MV-4-11 (cell line): Measurements from ENCODE around the gene KIF17.

ENCODE experiments used
- DNase-seq: peaks from one replicate; lab custom pipeline; 2025; lab: John Stamatoyannopoulos, UW

Gene KIF17

DNA sequence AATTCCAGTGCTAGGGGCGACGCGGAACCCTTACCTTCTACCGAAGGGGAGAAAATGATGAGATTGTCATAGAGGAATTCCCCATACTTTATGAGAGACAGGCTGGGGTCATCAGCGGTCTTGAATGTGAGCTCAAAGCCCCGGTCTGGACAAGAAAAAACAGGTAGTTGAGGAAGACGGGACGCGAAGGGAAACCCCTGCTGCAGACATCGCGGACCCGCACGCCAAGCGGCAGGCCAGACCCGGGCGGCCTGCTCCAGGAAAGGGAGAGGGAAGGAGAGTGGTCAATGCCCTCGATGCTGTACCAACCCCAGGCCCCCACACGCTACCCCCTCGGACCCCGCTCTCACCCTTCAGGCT, 57.0 kb downstream of the KIF17 start:
- DNase-seq: no peak

DNA sequence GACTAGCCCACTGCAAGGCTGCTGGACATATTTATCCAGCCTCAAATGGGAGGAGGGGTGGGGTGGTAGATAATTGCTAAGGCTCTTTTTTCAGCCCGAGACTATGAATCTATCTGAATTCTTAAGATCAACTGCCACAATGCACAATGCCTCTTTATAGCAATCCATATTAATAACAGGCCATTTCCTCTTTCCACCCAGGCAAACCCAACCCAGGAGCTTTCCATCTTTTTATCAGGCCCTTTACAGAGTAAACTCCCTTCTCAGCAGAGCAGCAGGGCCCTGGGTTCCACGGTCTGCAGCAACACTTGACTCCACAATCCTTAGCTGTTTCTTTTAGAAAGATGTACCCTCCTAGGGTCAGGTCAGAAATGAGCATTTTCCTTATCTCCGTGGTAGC, 57.4 kb downstream of the KIF17 start:
- DNase-seq: no peak

DNA sequence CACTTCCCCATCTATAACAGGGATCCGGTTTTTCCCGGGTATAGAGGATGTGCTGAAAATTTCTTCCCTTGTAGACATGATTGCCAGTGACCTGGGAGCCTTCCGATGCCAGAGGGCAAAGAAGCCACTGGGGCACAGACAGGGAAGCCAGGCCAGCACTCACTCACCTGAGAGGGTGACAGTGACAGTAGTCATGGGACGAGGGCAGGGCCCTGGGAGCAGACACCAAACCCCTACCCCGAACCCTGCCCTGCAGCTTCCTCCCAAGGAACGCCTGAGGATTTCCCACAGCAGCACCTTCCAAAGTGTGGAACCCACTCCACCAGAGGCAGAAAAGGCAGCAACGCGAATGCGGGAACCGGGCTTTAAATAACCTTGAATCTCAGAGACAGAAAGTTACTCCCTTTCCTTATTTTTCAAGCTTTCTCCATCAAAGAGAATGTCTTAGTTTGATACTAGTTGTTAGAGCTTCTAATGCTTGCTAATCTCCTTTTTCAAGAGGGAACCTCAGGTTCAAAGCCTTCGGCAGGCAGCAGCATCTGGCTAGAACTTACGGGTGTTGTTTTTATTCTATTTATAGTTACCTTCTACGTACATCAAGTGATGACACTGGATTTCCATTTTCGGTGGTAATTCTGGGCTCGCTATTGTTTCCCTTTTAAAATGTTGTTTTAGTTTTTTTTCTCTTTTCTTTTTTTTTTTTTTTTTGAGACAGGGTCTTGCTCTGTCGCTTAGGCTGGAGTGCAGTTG, 59.5 kb downstream of the KIF17 start:
- no peak for DNase-seq

DNA sequence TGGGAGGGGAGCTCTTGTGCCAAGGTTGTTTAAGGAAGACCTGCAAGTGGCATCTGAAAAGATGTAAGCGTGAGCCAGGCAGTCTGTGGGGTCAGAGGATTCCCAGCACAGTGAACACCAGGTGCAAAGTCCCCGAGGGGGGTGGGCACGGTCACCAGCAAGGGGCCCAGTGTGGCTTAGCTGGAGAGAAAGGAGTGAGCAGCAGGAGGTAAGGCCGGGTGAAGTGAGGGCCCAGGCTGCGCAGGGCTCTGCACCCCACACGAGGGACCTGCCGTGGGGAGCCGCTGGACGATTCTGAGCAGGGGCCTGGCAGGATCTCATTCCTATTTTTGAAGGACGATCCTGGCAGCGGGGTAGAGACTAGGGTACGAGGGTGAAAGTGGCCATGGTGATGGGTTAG, 60.8 kb downstream of the KIF17 start:
- no peak for DNase-seq

DNA sequence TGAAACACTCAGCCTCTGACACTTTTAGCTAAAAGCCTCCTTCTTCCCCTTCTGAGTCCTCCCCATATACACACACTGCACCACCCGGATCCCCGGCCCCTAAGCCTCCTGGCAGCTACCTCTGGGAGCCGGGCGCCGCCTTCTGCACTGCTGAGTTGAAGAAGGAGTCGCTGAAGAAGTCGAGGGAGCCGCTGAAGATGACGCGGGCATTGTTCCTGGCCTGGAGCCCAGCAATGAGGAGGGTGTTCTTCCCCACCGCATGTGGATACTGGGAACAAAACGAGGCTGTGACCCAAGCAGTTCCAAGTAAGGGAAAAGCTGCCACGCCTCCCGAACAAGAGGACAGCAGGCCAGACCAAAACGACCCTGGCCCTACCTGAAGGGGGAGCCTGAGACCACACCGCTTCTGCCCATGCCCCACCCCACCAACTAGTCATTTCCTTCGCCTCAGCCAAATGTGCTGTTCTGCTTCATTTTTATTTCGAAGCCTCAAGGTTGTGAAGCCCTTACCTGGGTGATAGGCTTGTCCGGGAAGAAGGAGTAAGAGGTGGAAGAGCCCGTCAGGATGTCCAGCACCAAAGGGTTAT, 63.6 kb downstream of the KIF17 start:
- no peak for DNase-seq

DNA sequence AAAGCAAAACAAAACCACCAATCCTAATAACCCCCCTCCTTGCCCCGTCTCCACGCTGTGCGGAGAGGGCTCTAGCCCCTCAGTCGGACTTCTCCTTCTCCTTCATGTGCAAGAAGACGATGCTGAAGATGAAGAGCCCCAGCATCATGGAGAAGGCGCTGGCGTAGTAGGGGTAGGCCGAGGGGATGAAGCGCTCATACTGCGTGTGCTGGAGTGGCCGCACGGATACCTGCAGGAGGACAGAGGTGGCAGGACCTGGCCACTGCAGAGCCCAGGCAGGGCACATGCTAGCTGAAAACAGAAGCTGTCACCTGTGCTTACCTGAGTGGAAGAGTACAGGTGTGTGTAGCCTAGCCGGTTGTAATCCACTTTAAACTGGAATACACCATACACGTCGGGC, 65.5 kb downstream of the KIF17 start:
- no peak for DNase-seq

DNA sequence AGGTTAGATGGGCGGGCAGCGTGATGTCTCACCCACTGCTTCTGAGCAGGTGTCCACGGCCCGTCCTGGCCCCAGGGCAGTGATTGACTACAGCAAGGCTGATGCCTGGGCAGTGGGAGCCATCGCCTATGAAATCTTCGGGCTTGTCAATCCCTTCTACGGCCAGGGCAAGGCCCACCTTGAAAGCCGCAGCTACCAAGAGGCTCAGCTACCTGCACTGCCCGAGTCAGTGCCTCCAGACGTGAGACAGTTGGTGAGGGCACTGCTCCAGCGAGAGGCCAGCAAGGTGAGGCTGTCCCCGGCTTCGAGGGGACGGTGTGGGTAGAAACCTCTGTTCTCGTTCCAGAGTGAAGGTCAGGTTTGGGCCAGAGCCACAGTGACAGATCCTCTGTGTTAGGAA, 68.9 kb downstream of the KIF17 start:
- no peak for DNase-seq

DNA sequence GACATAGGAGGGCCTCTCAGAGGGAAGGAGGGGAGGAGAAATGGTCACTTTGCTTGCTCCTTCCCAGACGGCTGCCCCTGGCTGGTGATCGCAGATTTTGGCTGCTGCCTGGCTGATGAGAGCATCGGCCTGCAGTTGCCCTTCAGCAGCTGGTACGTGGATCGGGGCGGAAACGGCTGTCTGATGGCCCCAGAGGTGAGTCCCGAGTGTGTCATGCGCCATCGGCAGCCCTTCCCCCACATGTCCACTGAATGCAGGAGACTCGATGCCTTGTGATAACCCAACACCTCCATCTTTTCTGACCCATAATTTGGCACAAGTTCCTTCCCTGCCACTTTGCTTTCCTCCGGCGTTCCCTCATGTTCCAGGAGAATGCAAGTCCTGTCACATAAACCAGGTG, 69.4 kb downstream of the KIF17 start:
- DNase-seq: no peak

DNA sequence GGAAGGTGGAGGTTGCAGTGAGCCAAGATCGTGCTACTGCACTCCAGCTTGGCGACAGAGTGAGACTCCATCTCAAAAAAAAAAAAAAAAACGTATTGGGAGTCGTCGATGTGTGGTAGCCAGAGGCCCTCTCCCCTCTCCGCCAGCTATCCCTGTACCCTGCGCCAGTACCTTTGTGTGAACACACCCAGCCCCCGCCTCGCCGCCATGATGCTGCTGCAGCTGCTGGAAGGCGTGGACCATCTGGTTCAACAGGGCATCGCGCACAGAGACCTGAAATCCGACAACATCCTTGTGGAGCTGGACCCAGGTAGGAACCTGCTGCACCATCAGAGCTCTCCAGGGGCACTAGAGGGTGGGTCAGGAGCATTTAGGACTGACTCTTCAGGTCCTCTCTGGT, 72.4 kb downstream of the KIF17 start:
- no peak for DNase-seq

DNA sequence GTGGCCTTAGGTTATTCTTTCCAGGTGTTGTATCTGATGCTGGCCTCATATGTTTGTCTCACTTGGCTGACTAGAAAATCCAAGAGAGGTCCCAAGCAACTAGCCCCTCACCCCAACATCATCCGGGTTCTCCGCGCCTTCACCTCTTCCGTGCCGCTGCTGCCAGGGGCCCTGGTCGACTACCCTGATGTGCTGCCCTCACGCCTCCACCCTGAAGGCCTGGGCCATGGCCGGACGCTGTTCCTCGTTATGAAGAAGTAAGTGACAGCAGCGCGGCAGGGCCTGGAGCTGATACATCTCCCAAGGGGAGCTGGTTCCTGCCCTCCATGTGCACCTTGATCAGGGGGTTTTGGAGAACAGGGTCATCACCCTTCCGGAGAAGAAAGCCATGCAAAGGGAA, 73.4 kb downstream of the KIF17 start:
- no peak for DNase-seq

DNA sequence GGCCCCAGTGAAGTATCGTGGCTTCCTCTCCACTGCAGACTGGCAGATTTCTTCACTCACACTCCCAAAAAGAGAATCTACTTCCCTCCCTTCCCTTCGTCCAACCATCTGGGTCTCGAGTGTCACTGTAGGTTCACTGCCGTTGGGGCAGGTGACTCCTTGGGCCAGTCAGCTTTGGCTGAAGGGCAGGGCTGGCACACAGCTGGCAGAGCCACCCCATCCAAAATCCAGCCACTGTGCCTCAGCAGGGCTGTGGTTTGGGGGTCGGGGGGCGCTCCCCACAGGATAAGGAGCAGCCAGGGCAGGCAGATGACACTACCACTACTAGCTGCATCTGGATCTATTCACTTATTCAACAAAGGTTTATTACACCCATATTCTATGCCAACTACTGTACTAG, 74.7 kb downstream of the KIF17 start:
- no peak for DNase-seq

DNA sequence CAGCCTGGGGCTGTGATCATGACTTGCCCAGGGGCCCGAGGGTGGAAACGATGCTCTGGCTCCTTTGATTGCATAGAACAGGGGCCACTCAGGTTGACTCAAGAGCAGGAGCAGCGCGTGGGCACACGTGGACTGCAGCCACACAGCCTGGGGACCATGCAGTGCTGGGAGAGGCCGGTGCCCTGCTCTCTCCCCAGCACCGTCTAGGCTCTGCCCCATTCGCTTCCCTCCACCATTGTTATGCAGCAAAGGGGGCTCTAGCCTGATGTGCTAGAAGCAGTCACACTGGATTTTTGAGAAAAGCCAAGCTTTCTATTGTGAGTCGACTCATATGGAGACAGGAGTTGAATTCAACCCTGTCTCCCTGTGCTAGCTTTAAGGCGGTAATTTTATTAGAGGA, 75.8 kb downstream of the KIF17 start:
- DNase-seq: no peak

DNA sequence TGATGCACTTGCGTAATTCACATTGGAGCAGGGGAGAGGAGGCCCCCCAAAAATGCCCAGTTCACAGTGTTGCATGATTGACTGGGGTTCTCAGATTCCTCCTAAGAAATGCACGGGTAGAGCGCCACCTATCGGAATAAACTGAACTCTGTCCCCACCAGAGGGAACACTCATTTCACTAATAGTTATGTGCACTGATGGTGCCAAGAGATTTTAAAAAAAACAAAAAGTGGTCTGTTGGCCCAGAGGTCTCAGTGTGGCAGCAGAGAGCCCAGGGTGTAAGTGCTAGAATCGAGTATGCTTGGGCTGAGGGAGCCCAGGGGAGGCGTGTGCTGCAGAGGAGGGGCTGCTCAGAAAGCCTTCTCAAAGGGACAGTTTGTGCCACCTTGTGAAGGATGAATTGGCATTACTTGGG, 77.6 kb downstream of the KIF17 start:
- peak; percentile 54 for DNase-seq

DNA sequence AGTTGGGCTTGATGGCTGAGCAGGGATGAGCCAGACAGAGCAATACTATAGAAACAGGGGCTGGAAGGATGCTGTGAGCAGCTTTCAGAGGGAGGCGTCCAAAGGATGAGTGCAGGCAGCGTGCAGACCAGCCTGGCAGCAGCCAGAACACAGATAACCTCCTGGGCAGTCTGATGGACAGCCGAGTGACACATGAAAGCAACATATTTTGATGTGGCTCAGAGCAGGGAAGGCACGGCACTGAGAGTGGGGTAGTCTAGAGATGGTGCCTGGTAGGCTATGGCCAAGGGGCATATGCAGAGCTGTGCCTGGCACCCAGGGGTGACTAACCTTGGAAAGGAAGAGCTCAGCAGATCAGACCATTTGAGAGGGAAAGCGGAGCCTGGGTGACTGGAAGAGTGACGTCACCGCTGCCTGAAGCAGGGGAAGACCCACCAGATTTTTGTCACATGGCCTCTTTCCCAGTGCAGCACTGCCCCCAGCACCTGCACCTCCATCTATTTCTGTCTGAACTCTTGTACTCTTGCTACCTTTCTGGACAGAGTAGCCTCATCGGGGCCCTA, 80.9 kb downstream of the KIF17 start:
- DNase-seq: no peak

DNA sequence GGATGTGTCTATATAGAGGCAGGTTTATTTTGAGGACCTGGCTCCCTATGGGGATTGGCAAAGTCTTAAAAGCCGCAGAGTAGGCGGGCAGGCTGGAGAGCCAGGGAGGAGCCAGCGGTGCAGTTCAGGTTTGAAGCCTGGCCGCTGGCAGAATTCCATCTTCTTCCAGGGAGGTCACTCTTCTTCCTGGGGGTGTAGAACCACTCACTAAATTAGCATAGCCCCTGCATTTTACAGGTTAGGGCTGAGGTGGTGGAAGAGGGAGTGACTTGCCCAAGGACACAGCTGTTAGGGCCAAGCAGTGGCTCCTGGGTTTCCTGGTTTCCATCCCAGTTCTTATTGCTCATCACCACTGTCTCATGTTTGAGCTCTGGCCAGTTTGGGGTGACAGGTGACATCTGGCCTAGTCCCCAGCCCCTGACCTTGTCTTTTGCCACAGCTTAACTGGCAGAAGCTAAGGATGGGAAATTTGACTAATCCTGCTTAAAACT, 83.2 kb downstream of the KIF17 start:
- peak; percentile 76 for DNase-seq

DNA sequence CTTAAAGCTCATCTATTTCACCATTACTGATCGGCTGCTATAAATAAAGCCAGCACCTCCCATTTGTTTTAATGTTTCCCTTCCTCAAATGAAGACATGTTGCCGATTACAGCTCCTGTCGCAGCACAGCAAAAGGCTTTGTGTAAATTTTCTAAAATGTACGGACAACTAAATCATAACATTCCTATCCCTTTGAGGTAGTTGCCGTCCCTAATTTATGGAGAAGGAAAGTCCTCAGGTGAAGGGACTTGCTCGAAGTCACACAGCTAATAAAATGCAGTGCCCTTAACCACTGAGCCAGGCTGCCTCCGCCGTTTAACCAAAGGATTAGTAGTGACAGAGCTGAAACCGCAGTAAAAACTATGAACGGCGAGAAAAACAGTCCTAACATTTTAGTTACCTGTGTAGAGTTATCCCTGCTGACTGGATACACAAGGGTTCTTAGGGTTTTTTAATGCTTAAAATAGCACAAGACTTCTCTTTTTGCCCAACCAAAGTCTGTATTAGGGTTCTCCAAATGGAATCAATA, 83.7 kb downstream of the KIF17 start:
- peak; percentile 68 for DNase-seq

DNA sequence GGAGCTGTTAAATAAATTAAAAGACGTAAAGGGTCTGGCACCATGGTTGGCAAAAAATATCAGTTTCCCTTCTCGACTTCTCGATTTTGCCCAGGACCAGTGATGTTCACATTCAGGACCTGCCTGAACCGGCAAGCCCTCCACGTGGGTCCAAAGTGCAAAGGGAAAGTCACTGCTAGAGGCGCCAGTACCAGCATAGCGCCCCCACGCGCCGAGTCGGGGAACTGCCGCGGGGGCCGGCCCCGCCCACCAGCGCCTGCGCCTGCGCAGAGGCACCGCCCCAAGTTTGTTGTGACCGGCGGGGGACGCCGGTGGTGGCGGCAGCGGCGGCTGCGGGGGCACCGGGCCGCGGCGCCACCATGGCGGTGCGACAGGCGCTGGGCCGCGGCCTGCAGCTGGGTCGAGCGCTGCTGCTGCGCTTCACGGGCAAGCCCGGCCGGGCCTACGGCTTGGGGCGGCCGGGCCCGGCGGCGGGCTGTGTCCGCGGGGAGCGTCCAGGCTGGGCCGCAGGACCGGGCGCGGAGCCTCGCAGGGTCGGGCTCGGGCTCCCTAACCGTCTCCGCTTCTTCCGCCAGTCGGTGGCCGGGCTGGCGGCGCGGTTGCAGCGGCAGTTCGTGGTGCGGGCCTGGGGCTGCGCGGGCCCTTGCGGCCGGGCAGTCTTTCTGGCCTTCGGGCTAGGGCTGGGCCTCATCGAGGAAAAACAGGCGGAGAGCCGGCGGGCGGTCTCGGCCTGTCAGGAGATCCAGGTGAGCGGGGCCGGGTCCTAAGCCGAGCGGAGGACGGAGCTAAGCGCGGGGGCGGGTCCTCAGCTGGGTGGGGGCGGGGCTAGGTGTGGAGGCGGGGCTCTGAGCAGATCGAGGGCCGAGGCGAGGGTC, 84.4 kb downstream of the KIF17 start, which contains the start of gene PINK1:
Gene PINK1 (plus strand): TSS at position 269 of the 875 bp plus-strand sequence. CDS start 91 bp downstream, at position 360.
- DNase-seq: peak; percentile 71

DNA sequence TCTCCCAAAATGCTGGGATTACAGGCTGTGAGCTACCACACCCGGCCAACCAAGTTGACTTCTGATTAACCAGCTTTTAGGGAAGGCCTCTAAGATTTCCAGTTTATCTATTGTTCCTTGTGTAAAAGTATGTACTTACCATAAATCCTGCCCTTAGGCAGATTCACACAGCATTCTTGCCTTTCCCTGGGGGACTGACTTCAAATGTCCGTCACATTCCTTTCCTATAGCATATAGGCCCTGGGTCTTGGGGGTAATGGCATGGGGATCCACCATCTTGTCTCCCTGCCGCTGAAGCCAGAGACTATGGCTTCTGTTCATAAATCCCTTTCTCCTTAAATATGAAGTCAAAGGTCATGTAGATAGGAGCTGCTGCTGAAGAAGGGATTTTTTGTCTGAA, 85.4 kb downstream of the KIF17 start:
- DNase-seq: no peak

DNA sequence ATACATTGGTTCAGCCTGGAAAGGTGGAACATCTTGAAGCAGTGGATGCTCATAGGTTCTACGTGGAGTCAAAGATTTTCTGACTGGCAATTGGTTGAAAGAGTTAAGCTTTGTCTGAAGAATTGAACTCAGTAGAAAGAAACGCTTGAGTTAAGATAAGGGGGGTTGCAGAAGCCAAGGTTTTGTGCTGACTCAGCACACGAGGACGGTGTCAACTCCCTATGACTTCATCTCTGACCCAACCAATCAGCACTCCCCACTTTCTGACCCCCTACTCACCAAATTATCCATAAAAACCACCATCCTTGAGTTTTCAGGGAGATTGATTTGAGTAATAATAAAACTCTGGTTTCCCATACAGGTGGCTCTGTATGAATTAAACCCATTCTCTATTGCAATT, 87.1 kb downstream of the KIF17 start:
- DNase-seq: no peak

DNA sequence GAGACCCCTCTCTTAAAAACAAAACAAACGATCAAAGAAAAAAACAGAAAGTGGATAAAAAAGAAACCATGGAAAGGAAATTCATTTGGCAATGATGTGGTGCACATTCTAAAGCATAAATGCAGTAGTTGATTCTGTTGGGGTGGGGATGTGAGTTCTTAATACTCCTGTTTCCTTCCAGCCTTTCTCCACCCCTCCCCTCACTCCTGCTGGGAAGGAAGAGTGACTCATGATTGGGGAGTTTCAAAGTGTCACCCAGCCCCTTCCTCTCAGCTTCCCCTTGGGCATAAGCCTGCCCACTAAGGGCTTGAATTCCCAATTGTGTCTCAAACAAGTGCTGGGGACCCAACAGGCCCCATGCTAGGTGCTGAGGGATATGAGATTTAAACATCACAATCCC, 91.3 kb downstream of the KIF17 start:
- no peak for DNase-seq

DNA sequence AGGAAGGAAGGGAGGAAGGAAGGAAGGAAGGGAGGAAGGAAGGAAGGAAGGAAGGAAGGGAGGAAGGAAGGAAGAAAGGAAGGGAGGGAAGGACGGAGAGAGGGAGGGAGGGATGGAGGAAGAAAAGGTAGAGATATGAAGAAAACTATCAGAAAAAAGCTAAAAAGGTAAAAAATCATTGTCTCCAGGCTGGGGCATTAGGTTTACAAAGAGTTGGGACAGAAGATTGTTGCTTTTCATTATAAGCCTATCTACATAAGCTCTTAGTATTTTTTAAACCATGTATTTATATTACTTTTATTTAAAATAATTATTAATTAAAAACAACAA, 91.7 kb downstream of the KIF17 start:
- DNase-seq: no peak
